Endothelial cell of hepatic sinusoid (primary cell): ENCODE data around the gene ABCC3.

Experiments
- in situ Hi-C: cut with HindIII; loops from 2 replicates; pipeline ENCODE4 v1.10.0; 2017; ENCODE audit warnings: low sequenced_read_pairs

The ABCC3 gene

DNA sequence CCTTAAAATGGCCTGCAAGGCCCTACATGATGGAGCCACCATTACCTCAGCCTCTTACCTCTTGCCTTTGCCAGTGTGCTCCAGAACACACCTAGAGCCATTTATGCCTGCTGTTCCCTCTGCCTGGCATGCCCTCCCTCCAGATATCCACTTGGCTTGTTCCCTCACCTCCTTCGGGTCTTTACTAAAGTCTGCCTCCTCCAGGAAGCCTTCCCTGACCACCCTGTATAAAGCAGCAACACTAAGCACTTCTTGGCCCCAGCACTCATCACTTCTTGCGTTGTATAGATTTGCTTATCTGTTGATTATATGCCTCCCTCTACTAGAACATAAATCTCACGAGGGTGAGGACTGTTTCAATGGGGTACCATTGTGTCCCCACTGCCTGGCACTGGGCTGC lies 47.8 kb downstream of the ABCC3 start:
- in situ Hi-C loops = no loop called here

DNA sequence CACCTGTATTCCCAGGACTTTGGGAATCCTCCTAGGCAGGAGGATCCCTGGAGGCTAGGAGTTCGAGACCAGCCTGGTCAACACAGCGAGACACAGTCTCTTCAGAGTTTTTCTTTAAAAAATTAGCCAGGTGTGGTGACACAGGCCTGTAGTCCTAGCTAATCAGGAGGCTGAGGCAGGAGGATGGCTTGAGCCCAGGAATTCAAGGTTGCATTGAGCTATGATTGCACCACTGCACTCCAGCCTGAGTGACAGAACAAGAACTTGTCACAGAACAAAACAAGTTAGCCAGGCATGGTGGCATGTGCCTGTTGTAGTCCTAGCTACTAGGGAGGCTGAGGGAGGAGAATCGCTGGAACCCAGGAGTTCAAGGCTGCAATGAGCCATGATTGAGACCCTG lies 48.3 kb downstream of the ABCC3 start:
- in situ Hi-C loops = no loop called here

DNA sequence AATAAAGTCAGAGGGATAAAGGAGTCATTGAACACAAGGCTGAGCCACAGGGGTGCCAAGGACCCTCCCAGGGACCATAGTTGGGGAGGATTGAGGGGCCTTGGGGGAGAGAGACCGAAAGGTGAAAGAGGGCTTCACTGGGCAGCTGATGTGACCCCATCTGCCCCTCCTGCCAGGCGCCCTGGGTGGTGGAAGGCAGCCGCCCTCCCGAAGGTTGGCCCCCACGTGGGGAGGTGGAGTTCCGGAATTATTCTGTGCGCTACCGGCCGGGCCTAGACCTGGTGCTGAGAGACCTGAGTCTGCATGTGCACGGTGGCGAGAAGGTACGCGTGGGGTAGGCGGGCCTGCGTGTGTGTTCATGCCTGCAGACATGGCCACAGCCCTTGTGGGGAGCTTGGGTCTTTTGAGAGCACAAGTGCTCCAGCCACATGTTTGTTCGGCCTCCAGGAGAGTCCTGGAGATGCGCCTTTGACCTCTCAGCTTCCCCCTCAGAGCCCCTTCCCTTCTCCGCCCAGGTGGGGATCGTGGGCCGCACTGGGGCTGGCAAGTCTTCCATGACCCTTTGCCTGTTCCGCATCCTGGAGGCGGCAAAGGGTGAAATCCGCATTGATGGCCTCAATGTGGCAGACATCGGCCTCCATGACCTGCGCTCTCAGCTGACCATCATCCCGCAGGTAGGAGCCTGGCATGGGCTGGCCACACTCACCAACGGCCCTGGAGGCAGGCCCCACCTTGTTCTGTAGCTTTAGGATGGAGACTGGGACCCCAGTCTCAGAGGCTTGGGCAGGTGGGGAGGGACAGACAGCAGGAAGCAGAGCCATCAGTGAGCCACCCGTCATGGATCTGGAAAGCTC lies 49.0 kb downstream of the ABCC3 start:
- in situ Hi-C loops = no loop called here

DNA sequence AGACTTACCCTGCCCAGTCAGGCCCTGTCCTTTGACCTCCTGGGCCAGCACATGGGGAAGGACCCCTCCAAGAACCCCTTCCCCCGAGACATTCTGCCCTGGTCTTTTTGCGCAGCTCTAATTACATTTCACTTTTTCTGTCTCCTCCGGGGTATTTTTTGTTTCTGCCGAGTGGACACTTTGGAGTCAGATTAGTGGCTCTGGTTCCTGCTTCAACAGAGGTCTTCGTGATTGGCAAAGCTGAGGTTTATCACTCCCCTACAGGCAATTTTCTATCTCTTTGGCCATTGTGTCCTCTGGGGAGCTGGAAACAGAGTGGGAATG lies 49.6 kb downstream of the ABCC3 start:
- in situ Hi-C loops = no loop called here

DNA sequence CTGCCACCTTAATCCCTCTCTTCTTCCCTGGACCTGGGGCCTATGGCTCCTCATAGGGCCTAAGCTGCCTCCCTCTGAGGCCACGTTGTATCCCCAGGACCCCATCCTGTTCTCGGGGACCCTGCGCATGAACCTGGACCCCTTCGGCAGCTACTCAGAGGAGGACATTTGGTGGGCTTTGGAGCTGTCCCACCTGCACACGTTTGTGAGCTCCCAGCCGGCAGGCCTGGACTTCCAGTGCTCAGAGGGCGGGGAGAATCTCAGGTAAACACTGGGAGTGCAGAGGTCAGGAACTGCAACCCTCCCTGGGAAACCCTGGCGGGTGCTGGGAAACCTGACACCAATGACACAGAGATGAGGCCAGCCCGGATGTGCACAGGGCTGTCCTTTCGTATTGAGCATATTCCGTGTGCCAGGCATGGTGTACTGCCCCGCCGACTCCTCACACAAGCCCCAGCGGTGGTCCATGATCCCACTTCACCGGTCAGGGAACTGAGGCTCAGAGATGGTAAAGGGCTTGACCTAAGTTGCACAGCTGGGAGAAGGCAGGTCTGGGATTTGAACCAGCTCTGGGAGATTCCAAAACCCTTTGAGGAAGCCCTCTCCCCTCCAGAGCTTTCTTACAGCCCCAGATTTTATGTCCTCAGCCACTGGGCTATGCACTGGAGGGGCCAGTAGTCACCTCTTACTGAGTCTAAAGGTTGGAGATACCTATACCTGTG lies 50.1 kb downstream of the ABCC3 start:
- in situ Hi-C loops = no loop called here

DNA sequence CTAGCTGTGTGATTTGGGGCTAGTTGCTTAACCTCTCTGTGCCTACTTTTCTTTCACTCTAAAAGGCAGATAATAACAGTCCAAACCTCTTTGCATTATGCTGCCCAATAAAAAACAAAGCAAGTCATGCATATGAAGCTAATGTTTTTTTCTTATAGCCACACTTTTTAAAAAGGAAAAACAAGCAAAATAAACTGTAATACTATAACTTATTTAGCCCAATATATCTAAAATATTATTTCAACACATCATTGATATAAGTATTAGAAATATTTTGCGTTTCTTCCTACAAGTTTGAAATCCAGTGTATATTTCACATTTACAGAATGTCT lies 50.6 kb downstream of the ABCC3 start:
- in situ Hi-C loops = no loop called here

DNA sequence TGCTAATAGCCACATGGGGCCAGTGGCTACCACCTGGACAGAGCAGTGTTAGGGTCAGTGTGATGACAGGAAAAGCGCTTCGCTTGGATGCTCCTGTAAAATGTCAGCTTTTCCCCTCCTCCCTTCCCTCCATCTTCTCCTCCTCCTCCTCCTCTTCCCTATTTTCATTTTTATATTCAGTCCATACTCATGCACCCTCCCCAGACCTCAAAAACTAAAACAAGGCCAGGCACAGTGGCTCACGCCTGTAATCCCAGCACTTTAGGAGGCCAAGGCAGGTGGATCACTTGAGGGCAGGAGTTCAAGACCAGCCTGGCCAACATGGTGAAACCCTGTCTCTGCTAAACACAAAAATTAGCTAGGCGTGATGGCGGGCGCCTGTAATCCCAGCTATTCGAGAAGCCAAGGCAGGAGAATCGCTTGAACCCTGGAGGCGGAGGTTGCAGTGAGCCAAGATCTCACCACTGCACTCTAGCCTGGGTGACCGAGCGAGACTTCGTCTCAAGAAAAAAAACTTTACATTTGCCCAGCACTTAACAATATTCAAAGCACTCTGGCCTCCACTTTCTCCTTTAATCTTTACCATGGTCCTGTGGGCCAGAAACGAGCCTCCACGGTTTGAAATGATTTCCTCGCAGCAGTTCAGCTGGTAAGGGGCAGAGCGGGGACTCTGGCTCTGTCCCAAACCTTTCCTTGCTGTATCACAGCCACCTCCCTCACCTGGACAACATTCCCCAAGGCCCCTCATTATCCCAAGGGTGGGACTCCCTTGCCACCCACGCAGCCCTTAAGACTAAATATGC lies 51.2 kb downstream of the ABCC3 start:
- in situ Hi-C loops = no loop called here

DNA sequence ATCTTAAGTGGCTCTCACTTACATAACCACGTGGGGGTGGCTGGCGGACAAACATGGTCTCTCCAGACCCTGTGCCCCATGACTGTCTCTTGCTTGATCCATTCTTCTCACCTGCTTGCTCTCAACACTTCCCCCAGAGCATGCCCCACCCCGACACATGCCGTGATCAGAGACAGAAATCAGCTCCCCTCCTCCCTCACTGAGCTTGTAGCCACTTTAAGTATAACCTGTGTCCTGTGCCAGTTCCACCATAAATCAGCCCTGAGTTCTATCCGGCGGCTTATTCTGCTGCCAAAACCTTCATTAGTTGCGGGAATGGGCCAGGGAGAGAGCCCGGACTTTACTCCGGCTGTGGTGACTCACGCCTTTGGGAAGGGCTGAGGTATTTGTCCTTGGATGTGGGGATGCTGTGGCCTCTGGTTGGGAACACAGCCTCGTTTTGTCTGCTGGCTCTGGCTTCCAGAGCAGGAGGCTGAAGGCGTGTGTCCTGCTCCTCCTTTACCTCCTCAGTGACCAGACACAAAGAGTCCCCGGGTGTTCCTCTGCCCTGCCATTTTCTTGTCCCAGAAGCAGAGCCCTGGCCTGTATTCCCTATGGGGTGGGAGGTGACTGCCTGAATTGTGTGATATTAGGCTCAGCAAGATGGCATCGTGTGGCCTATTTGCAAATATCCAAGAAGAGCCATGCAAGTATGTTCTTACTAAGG lies 52.0 kb downstream of the ABCC3 start:
- in situ Hi-C loops = no loop called here

DNA sequence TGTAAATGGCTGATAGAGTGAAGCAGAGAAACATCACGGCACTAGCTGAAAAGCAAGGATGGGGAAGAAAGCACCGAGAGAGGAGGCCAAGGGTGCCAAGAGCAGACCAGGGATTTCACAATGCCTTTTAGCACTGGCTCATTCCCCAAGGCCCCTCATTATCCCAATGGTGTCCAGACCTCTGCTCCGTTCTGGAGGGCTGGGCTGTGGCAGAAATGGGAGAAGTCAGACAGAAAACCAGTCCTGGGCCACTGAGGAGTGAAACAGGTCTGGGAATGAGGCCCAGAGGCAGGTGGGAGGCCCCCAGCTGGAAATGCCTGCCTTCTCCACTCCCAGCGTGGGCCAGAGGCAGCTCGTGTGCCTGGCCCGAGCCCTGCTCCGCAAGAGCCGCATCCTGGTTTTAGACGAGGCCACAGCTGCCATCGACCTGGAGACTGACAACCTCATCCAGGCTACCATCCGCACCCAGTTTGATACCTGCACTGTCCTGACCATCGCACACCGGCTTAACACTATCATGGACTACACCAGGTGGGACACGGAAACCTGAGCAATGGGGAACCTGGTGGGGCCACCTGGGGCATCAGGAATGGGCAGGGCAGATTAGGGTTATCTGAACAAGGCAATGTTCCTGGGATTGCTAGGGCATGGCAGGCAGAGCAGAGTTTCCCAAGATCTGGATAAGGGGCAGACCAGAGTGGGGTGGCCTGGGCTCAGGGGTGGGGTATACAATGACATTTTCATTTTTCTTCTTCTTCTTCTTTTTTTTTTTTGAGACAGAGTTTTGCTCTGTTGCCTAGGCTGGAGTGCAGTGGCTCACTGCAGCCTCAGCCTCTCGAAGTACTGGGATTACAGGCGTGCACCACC lies 52.8 kb downstream of the ABCC3 start:
- in situ Hi-C loops = no loop called here

DNA sequence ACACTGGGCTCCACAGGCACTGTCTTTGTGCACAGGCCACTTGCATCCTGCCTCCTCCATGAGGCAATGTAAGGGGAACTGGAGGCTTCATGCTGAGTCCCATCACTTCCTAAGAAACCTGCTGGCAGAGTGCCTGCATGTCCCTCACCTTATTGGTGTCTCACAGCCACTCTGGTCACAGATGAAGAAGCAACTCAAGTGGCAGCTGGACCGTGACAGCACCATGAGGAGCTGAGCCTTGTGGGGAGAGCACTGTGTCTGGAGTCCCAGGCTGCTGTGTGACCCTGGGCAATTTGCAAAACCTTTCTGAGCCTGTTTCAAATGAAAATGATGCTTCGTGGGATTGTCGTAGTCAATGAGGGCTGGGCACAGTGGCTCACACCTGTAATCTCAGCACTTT lies 53.6 kb downstream of the ABCC3 start:
- in situ Hi-C loops = no loop called here

DNA sequence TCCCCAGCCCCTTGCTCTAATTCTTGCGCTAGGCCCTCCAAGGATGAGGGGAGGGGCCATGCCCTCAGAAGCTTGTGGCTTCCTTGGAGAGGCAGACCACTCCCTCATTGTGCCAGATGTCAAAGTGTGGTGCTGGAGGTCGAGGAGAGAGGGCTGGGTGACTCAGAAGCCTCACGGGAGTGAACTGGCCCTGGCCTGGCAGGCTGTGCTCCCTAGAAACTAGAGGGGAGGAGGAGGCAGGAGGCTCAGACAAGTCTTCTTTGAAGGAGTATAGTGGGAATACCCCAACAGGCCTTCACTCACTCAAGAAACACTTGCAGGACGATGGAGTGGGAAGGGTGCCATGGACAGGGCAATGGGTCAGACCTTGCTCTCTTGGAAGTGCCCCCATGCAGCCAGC lies 54.6 kb downstream of the ABCC3 start:
- in situ Hi-C loops = no loop called here

DNA sequence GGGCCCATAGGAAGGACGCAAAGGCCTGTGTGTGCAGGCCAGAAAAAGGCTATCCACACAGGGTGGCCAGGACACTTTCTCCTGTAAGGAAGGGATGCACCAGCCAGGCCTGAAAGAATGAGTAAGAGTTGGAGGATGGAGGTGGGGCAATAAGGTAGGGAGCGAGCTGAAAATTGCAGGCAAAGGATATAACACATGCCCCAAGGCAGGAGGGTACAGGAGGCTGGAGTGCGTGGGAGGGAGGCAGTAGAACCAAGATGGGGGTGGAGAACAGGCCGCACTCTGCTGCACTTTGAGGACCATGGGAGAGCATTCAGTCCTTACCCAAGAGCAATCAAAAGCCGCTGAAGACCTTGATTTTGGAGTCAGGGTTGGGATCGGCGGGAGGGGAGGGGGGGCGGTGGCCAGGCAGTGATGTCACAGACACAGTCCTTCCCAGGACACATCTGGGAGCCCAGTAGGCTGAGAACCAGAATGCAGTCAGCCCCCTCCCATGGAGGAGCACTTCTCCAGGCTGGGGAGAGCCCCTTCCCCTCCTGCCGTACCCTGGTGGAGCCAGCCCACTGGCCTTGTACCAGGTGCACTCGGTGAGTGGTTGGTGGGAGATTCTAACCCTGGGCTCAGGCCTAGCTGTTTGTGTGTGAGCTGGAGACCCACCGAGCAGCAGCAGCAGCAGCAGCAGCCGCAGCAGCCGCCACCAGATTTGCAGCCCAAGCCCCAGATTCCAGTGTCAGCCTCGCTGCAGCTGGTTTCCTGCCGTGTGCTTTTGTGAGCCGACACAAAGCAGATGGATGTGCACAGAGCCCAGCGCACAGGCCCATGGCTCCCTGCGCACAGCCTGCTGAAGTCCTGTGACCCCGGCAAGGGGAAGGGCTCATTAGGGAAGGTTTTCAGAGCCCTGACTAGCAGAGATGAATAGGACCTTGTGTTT lies 55.5 kb downstream of the ABCC3 start:
- in situ Hi-C loops = no loop called here

DNA sequence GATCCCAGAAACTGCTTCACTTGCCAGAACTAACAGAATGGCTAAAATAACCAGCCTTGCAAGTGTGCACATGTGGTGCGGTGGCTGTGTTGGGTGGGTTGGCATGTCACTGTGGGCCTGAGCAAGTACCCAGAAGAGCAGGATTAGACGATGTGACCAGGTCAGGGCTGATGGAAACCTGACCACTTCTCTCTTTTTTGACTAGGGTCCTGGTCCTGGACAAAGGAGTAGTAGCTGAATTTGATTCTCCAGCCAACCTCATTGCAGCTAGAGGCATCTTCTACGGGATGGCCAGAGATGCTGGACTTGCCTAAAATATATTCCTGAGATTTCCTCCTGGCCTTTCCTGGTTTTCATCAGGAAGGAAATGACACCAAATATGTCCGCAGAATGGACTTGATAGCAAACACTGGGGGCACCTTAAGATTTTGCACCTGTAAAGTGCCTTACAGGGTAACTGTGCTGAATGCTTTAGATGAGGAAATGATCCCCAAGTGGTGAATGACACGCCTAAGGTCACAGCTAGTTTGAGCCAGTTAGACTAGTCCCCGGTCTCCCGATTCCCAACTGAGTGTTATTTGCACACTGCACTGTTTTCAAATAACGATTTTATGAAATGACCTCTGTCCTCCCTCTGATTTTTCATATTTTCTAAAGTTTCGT lies 56.3 kb downstream of the ABCC3 start:
- in situ Hi-C loops = no loop called here

DNA sequence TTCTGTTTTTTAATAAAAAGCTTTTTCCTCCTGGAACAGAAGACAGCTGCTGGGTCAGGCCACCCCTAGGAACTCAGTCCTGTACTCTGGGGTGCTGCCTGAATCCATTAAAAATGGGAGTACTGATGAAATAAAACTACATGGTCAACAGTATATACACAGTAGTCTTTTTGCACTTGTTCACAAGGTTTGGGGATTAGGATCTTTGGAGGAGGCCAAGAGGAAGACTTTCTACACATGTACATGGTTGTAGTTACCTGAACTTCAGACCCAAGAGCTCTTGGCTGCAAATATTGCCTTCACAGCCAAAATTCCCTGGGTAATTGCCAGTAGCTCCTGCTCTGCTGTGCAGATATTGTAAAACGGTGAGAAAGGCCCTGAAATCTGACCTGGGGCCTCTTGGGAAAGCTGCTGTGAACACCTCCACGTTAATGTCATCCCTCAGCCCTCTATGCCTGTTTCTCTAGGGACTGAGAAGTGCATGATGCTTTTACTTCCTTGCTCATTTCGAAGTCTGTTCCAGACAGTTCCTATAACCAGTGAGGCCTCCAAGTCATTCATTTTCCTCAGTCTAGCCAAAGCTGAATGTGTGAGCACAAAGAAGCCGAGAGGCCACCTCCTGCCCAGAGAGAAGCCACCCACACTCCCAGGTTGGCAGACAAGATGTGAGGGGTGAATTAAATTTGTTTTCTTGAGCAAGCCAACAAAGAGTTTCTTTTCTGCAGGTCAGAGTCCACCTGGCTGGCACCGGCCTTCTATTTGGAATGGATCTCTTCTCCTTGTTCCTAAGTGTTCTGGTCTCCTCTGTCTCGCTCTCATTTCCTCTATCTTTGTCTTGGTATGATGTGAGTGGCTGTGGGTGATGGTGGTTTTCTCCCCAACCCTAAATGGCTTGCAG lies 57.1 kb downstream of the ABCC3 start:
- in situ Hi-C loops = no loop called here

DNA sequence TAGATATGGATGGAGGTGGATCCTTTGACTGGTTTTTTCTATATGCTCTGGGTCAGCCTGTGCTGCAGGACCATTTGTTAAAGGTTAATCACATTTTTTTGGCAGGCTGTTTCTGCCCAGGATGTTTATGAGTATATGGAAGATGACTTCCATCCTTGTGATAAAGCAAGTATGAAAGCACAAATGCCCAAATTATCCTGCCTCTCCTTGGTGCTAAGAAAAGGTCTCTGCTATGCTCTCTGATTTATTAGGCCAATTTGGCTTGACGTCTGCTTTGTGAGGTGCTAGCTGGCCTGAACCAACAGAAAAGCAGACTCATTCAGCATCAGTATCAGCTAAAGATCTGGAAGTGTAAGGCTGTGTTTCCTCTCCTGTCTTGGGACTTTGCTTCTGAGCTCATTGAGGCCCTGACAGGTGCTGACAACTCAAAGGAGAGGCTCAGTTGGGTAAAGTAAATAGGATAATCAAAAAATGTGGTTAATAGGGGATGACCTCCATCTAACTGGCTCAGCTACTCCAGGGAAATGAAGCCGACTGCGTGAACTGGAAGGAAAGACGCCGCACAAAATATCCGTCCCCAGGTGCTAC lies 57.9 kb downstream of the ABCC3 start:
- in situ Hi-C loops = no loop called here

DNA sequence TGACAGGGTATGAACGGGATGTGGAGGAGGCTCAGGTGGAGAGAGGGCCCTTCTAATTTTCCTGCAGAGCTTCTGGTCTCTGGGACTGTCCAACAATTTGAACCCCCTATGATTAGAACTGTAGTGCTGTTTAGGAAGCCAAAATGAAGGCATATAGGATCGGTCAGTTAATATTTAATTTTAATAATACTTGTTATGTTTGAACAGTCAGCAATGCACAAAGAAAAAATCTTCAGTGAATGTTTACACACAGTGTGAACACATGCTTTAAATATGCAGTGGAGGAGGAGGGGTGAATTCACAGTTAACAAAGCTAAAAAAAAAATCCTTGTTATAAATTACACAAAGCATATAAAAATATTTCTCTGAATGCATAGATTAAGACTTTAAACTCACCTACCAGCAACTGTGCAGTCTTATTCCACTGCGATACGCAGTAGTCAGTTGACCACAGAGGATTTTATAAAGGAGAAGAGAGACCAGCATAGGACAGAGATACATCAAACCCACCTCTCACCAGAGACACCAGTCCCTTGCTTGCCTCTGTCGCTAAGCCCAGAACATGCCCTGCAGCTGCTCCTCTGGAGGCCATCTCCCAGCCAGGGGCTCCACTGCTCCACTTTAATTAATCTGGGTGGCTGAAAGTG lies 58.5 kb downstream of the ABCC3 start:
- in situ Hi-C loops = no loop called here

DNA sequence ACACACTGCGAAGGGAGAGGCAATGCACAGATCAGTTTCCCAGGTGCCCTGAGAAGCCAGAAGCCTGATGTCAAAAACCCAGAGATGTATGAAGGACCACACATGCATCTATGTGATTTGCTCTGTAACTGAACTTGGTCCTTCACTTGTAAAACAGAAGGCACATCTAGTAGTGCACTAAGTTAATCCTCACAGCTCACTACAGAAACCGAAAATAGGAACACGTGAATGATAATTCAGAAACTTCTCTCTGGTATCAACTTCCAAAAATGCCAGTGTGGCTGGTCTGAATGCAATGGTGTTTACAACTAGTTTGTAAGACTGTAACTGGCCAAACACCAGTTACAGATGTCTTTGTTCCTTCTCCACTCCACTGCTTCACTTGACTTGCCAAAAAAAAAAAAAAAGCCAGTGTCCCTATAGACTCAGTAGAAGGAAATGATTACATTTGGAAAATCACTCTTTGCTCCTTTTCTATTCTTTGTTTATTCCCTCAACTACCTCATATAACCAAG lies 61.7 kb downstream of the ABCC3 start:
- in situ Hi-C loops = no loop called here
